Measurements from ENCODE around the gene ARG2. TPM values are rescaled to one million over a fixed set of nuclear protein-coding genes. Genes with fewer than 3 reads are reported as not detected.
A peak's percentile ranks its signal among the peaks of the same experiment; 100 is the strongest.

The ARG2 gene
- 19.4 and 37.1 TPM in 2 replicates for total RNA-seq (2014; rRNA removed; shearing (Covaris generic))

DNA sequence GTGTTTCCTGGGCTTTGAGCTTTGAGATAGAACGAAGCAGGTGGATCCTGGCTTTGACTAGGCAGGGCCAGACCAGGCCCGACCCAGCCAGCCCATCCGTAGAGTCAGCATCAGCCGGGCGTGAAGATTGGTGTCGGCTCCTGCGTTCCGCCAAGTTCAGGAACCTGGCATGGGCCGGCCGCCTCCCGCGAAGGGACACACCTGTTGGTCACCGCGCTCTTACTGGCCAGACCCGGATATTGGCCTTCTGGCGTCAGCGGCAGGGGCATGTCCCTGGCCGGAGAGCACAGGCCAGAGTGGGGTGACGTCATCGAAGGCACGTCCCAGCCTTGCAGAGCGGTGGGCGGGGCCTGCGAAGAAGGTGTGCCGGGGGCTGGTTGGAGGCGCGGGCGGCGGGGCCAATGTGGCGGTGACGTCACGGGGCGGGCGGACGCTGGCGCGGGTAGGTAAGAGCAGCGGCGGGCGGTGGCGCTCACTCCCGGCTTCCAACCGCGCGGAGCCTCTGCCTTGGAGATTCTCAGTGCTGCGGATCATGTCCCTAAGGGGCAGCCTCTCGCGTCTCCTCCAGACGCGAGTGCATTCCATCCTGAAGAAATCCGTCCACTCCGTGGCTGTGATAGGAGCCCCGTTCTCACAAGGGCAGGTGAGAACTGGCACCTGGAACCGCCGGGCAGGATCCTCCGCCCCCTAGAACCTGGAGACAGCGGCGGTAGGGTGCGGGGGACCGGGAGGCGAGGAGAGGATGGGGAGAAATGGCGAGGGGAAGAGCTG, at the start of gene ARG2:
ARG2 (plus strand) TSS at position 475 of the 771 bp plus-strand sequence; CDS start at position 533, 58 bp downstream.
- DNase-seq (ENCODE audit: low read depth): peak; percentile 97

DNA sequence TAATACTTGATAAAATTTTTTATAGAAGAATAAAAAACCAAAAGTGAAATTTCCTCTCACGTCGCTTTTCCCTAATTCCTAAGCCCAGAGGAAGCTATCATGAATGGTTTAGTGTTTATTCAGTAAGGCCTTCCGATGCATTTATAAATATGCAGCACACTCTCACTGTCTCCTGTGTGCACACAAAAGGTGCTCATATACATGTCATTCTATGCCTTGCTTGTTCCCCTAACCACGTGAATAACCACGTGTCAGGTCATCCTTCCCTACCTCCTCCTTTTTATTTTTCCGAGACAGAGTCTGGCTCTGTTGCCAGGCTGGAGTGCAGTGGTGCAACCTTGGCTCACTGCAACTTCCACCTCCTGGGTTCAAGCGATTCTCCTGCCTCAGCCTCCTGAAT, 49.3 kb upstream of the ARG2 start:
- no peak for DNase-seq (ENCODE audit: low read depth)

DNA sequence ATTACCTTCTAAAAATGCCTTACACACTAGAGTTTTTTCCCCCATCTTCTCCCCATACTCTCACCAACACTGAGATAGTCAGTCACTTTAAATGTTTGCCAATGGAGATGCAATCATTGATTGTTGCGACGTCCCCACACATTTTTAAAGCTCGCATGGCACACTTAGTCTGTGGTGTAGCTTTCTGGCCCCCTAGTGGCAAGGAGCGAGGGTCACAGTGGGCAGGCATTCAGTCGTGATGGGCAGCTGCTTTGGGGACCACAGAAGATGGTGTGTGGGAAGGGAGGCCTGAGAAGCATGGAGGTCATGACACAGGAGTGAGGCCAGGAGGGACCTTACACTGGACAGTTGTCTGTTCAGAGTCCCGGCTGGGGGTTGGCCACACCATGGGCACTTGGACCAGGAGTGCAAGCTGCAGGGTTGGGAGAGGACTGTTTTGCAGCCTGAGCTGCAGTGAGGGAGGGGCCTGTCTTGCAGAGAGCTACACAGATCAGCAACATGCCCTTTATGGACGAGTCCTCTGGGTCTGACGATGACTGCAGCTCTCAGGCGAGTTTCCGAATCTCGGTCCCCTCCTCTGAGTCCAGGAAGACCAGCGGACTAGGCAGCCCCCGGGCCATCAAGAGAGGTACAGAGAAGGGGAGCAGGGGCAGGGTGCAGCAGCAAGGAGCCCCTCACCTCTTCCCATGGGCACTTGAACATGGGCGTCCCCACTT, 48.3 kb upstream of the ARG2 start:
- DNase-seq (ENCODE audit: low read depth): peak; percentile 67

DNA sequence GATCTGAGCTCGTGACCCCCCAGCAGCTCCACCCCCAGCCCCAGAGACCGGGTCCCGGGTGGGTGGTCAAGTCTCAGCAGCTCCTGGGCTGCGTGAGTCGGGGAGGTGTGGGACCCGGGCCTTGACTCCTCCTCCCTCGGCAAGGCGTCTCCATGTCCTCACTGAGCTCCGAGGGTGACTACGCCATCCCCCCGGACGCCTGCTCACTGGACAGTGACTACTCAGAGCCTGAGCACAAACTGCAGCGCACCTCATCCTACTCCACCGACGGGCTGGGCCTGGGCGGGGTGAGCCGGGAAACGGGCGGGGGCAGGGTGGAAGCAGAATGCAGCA, 47.8 kb upstream of the ARG2 start:
- DNase-seq (ENCODE audit: low read depth): no peak

DNA sequence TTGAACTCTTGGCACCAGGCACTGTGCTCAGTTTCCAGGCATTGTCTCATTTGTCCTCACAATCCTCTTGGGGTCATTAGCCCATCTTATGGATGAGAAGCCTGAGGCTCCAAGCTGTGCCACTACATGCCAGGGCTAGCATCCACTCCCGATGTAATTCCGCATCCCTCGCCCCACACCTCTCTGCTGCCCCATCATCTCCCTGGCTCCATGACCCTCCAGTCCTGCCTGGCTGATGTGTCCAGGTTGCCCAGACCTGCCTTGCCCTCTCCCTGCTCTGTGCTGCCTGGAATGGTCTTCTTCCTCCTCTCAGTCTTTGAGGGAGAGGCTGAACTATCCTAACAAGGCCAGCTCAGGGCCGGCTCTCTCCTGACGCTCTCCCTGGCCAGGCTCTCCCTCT, 47.1 kb upstream of the ARG2 start:
- DNase-seq (ENCODE audit: low read depth): no peak

DNA sequence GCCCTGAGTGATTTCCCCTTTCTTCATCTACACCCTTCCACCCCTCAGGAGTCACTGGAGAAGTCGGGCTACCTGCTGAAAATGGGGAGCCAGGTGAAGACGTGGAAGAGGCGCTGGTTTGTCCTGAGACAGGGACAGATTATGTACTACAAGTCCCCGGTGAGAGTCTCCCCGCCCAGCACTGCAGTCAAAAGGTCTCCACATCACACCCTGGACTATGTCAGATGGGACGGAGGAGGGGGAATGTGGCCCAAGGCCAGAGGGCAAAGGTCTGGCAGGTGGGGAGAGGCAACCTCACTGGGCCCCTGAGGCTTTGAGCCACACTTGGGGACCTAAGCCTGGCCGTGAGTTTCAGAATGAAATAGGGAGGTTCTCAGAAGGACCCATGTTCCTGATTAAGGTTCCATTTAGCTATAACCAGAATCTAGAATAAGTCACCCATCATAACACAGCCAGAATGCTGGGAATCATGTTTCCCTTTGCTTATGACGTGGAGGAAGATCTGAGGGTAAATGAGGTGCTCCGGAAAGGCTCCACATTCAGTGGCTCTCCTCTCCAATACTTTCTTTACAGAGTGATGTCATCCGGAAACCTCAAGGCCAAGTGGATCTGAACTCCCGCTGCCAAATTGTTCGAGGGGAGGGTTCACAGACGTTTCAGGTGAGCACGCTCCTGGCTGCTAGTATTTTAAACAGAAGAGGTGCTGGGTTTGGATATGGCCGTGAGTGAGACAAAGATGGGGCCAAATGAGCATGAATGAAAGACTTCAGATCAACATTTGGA, 46.3 kb upstream of the ARG2 start:
- DNase-seq (ENCODE audit: low read depth): peak; percentile 36

DNA sequence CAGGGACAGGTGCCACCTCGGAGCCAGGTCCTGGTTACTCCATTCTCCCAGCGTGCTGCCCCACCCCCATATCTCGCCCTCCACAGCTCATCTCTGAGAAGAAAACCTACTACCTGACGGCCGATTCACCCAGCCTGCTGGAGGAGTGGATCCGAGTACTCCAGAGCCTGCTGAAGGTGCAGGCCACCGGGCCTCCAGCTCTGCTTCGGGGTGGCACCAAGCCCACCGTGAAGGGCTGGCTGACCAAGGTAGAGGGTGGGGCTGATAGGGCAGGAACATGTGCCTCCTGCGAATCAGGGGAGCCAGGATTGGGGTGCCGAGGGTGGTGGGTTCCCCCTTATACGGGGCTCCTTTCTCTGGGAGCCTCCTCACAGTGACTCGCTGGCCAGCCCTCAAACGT, 45.6 kb upstream of the ARG2 start:
- DNase-seq (ENCODE audit: low read depth): no peak

DNA sequence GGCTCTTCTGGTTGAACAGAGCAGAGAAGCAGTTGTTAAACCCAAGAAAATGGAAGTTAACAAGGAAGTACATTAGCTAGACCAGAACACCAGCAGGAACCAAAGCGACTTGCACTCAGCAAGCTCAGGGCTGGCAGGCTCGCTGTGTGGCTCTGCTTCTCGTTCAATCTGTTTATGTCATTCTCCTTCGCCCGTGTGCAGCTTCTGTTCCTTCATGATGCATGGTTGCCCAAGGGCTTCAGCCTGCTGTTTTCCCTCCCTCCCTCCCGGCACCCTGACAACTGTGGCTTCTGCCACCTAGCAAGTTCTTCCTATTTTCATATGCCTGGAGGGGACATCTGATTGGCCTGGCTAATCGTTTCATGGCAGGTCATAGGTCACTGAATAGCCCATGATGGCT, 44.9 kb upstream of the ARG2 start:
- DNase-seq (ENCODE audit: low read depth): no peak

DNA sequence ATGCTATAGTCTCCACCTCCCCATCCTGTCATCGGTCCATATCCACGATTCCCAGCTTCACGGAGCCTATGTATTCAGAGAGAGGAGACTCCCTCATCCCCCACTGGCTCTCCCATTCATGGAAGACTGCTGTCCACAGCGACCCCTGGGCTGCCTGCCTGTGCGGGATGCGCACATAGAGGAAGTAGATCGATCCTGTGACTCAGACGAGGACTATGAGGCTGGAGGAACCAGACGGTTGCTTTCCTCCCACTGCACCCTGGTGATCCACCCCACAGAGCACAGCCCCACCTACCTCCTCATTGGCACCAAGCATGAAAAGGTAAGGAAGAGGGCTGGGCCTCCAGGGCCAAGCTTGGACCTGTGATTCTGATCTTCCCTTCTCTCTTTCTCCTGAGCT, 44.0 kb upstream of the ARG2 start:
- peak; percentile 30 for DNase-seq (ENCODE audit: low read depth)

DNA sequence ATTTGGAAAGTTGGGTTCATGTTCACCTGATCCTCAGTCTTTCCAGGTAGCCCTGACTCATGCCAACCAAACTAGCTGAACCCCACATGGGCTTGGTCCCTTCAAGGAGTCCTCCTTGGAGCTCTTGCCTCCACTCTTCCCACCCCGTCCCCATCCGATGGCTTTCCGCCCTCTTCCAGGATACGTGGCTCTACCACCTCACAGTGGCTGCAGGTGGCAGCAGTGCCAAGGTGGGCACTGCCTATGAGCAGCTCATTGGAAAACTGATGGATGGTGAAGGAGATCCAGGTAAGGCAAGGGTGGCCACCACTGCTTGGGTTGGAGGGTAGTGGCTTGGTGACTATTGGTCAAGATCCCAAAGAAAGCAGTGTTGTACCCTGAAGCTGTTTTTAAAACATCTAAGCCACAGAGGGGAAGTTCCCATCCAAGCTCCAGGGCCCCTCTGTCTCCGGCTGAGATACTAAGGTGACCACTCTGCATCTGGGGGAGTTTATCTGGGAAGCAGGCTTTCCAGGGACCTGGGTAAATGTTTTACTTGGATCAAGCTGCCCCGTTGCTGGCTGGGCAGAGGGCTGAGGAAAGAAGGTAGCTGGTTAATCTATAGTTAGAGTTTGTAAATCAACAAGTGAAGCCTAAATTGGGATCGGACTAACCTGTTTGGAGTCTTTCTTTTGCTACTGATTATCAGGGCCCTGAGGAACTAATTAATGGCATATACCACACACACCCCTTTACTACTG, 43.3 kb upstream of the ARG2 start:
- DNase-seq (ENCODE audit: low read depth): no peak

DNA sequence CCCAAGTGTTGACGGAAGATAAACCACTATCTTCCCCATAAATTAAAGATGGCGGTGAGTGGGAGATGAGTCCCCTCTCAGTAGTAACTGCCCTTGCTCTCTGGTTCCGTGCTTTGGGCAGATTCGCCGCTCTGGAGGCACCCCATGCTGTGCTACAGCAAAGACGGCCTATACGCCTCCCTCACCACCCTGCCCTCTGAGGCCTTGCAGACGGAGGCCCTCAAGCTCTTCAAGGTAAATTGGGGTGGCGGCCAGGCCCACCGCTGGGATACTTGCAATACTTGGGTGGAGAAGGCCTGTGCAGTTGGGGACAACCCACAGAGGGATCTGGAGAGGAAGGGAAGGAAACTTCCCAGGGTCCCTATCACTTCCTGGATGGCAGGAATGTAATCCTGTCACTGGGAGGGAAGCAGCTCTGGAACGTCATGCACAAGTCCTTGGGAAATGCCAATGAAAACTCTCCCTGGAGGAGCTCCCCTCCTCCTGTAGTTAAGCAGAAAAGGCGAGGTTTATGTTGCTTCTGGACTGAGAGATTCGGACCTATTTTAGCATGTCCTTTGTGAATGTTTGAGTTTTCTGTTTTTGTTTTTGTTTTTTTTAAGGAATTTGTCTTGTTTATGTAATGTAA, 42.4 kb upstream of the ARG2 start:
- no peak for DNase-seq (ENCODE audit: low read depth)

DNA sequence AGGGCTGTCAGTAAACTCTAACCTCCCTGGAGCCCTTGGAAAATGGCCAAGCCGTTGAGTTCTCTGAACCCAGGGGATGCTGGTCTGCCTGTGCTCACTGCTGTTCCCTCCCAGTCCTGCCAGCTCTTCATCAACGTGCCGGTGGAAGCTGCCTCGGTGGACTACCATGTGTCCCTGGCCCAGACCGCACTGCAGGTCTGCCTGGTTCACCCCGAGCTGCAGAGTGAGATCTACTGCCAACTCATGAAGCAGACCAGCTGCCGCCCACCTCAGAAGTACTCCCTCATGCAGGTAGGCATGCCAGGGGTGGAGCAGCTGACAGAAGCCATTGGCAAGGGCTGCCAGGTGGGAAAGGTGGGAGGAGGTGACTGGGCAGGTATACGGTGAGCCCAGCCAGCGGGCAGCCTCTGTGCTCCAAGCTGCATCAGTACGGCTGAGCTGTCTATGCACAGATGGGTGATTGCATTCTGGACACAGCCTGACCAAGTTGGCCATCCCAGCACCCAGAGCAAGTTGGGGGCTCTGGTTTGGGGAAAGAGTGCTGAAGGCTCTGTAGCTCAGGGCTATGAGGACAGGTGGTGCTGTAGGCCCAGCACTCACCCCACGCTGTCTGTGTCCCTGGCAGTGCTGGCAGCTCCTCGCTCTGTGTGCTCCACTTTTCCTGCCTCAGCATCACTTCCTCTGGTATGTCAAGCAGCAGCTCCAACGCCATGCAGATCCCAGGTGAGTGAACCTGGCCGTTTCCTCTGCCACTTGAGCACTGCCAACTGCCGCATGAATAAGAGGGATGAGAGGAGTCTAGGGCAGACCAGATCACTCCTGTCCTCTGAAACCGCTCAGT, 41.6 kb upstream of the ARG2 start:
- DNase-seq (ENCODE audit: low read depth): no peak

DNA sequence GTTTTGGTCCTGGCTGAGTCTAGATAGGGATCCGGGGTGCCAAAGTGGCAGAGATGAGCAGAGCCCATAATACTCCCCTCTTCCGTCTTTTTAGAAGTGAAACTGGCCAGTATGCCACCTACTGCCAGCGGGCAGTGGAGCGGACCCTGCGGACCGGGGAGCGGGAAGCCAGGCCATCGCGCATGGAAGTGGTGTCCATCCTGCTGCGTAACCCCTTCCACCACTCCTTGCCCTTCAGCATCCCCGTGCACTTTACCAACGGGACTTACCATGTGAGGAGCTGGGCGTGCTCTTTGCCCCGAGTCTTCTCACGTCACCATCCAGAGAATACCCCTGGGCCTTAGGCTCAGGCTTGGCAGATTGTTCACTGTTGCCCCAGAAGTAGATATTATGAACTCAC, 40.7 kb upstream of the ARG2 start:
- no peak for DNase-seq (ENCODE audit: low read depth)

DNA sequence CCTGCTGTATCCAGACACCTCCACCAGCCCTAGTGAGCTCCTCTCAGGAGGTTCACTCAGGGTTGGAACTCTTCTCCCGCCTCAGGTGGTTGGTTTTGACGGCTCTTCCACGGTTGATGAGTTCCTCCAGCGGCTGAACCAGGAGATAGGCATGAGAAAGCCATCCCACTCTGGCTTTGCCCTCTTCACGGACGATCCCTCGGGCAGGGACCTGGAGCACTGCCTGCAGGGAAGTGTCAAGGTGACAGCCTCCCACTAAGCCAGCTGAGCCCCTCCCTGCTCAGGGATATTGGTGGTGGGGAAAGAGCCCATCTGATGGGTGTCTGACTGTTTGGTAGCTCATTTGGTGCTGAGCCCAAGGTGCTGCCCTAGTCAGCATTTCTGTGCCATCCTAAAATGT, 40.1 kb upstream of the ARG2 start:
- no peak for DNase-seq (ENCODE audit: low read depth)

DNA sequence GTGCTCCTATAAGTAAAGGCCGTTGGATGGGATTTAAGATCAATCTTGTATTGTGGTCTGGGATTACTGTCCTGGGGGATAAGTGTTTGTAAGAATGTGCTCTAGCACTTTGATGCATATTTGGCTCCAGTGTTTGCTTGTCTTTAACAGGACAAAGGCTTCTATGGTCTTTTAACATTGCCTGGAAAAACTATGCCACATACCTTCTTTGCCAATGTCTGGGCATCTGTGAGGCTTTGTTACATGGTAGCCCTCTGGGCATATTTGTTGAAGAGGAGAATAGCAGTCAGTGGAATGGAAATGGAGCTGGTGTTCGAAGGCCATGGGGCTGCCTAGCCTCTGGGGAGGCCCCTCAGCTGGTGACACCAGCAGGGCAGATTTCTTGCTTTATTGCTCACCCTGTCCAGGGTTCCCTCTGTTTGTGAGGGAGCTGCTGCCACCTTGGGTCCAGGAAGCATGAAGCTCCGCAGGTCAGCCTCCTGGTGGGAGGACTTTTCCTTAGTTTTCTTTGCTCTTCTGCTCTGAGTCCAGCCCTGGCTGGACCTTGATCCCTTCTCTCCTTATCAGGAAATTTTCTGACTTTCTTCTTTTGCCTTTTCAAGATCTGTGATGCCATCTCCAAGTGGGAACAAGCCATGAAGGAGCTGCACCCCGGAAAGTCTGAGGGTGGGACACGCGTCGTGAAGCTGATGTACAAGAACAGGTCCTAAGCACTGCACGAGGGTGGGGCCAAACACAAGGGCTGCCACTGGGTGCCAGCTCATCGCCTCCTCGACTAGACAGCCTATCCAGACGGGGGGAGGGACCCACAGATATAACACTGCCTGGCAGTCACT, 39.2 kb upstream of the ARG2 start:
- no peak for DNase-seq (ENCODE audit: low read depth)

DNA sequence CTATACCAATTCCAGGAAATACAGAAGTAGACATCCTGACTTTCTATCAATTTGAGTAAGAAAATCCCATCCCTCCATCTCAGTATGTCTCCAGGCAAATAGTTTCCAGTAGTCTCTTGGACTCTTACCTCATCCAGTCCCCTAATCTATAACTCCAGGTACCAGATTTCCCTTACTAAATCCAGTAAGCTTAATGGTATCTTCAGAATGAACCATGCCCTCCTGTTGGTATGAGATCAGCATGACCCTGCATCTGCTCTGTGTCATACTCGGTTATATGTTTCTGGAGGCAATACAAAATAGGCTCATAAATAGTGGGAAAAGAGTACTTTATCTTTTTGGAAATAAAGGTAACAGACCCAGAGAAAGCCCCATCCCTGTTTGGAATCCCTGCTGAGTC, 38.1 kb upstream of the ARG2 start:
- DNase-seq (ENCODE audit: low read depth): no peak

DNA sequence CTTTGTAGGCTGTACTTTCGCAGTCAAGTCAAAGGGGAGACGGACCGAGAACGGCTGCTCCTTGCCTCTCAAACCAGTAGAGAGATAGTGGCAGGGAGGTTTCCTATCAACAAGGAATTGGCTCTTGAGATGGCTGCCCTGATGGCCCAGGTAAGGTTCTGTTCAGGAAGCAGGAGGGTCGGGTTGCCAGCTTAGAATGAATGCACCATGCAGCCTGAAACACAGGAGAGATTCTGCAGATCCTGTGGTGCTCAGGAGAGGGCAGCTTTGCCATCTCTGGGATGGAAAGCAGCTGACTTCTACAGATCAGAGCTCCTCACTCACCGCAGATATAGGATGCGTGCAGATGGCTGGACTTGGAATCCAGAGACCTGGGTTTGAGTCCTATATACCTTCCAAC, 37.7 kb upstream of the ARG2 start:
- no peak for DNase-seq (ENCODE audit: low read depth)

DNA sequence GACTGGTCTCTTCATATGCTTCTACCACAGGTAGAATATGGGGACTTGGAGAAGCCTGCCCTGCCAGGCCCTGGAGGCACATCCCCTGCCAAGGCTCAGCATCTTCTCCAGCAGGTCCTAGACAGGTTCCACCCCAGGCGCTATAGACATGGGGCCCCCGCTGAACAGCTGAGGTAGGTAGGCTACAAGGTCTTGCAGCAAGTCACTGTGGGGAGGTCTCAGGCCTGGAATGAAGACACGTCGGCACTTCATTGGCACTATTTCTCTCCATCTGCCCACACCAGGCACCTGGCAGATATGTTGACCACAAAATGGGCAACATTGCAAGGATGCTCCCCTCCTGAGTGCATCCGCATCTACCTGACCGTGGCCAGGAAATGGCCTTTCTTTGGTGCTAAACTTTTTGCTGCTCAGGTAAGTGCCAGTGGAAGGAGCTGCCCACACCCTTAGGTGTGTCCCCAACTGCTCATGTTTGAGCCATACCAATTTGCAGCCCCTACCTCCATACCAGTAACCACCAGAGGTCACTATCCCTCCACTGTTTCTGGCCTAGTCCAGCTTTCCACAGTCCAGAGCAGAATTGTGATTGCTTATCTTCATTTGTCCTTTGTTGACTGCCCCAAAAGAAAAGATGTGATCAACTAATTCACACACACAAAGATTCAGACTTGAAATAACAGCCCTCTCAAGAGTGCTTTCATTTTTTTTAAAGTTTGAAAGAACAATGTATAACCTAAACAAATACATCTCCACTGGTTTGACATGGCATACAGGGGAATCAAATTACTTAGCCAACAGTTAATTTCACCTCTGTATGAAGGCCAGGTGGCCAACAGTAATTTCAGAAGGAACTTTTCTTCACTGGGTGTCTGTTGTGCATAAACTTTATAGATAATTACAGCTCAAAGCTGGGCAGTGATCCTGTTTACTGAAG, 35.7 kb upstream of the ARG2 start:
- DNase-seq (ENCODE audit: low read depth): peak; percentile 44

DNA sequence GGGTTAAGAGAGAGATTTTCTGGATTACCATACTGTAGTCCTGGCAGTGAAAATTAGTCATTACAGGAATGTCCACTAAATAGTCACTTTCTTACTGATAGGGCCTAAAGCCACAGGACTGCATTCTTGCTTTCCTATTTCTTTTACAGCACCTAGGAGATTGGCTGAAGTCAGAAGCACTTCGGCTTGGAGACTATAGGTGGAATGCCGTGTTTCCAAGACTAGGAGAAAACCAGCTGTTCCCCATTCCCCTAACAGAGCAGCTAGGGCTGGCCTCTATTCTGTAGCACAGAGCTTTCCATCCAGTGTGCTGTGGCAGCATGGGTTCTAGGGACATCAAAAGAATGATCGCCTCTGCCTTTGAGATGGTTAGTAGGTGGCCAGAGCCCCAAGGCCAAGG, 34.7 kb upstream of the ARG2 start:
- no peak for DNase-seq (ENCODE audit: low read depth)
